Small intestine (tissue), 7 donors: Measurements from ENCODE around the gene TTC7B. TPM values are rescaled to one million over a fixed set of nuclear protein-coding genes. Genes with fewer than 3 reads are reported as not detected.
"Not testable (repeated sequence)": the region's sequence is repeated elsewhere in the genome, so short reads cannot be mapped to it uniquely, and the experiment has no call there.

Source experiments
- DNase-seq, 2 donors: peaks; one replicate each; pipeline versions ENCODE4 v3.0.0 to v3.0.0-alpha.2; 2013
- FAIRE-seq: peaks from 2 replicates; lab custom pipeline; 2012; peaks lifted over from hg19 to GRCh38; lab: Jason Lieb, UNC
- H3K27ac ChIP-seq, 3 donors: one replicate each; pipeline ENCODE4 v1.5.1; 2013; ENCODE audit warnings: low read length in 2 of 3, mild to moderate bottlenecking in 2 of 3, control low read depth in 1 of 3, inconsistent platforms in 1 of 3, low read depth in 1 of 3, moderate library complexity in 1 of 3
- H3K27me3 ChIP-seq, 3 donors: one replicate each; pipeline ENCODE4 v1.6.1; 2013; ENCODE audit warnings: low read length in 3 of 3, inconsistent platforms in 1 of 3; ENCODE audit not compliant: control insufficient read depth in 3 of 3, insufficient read depth in 3 of 3
- H3K36me3 ChIP-seq, 3 donors: one replicate each; pipeline ENCODE4 v1.6.1; 2013; ENCODE audit warnings: low read length in 3 of 3, inconsistent platforms in 1 of 3, low read depth in 1 of 3, mild to moderate bottlenecking in 1 of 3, moderate library complexity in 1 of 3; ENCODE audit not compliant: control insufficient read depth in 3 of 3, insufficient read depth in 2 of 3
- H3K4me1 ChIP-seq, 3 donors: one replicate each; pipeline ENCODE4 v1.6.1; 2013; ENCODE audit warnings: low read length in 2 of 3, inconsistent platforms in 1 of 3, low read depth in 1 of 3, mild to moderate bottlenecking in 1 of 3, moderate library complexity in 1 of 3; ENCODE audit not compliant: control insufficient read depth in 3 of 3, insufficient read depth in 2 of 3
- H3K4me3 ChIP-seq, 3 donors: one replicate each; pipeline ENCODE4 v1.5.1; 2013; ENCODE audit warnings: low read length in 3 of 3, control low read depth in 1 of 3, inconsistent platforms in 1 of 3, low read depth in 1 of 3, mild to moderate bottlenecking in 1 of 3, moderate library complexity in 1 of 3
- H3K9me3 ChIP-seq, 2 donors: one replicate each; pipeline ENCODE4 v1.6.1; 2013; ENCODE audit warnings: low read depth in 1 of 2, low read length in 1 of 2; ENCODE audit not compliant: control insufficient read depth in 2 of 2, insufficient read depth in 1 of 2
- WGBS, 3 donors: extraction: QIAGEN DNeasy Blood & Tissue Kit; methylation state at CpG; one replicate each; pipeline ENCODE4 v1.1.7; 2013; 5-methylcytosine and 5-hydroxymethylcytosine counted together
- polyA plus RNA-seq, 4 donors: library from polyadenylated mRNA; stranded (reverse) in 3 of 4; unstranded in 1 of 4; fragments of 200-250 nt in 3 of 4; fragments of 120-200 nt in 1 of 4; gene quantifications; one replicate each; pipeline versions ENCODE4 v1.2.1 to v1.2.3, GENCODE V29; 2013
- donor health status: healthy with polysubstance abuse.
- donor health status: control.
- donor health status: control.
- donor health status: Bipolar disorder and iron deficiency.
- donor health status: healthy.

Gene TTC7B
- polyA plus RNA-seq, 4 donors: 2.9 to 8.8 (median 4.3) TPM

- peaks cover 0 to 12% (median 0%) of the 10 kb centered on the region in 3 donors for H3K27me3 ChIP-seq
- peaks cover 0 to 14% of the 10 kb centered on the region in 2 donors for H3K9me3 ChIP-seq
- peak overlapping the region in 2 of 3 donors; percentile 4 to 47 for H3K4me3 ChIP-seq
- H3K36me3 ChIP-seq: no peaks in the 10 kb centered on the region
- DNase-seq (peak in 1 of 2 donors; percentile 46), FAIRE-seq (no peak)
- H3K27ac ChIP-seq: peak overlapping the region; percentile 50 to 94 (median 74)
- WGBS, 3 donors: 73 to 89% (median 78%) methylated on average over 17 of the region's 17 CpGs
- H3K4me1 ChIP-seq: peaks cover 0 to 11% (median 1%) of the 10 kb centered on the region in 3 donors
Observed at GRCh38 chr14:90828642-90829487, 12.6 kb upstream of the TTC7B start.

- 2 to 3% (median 3%) methylated on average over 33 to 42 of the region's 42 CpGs for WGBS, 3 donors
- no peaks in the 10 kb centered on the region for H3K36me3 ChIP-seq
- H3K4me3 ChIP-seq: peak overlapping the region in 2 of 3 donors; percentile 18 to 47
- peak; percentile 90 to 94 for DNase-seq
- H3K4me1 ChIP-seq: peaks cover 0 to 11% (median 1%) of the 10 kb centered on the region in 3 donors
- no peak for FAIRE-seq
- peaks cover 0 to 21% of the 10 kb centered on the region in 2 donors for H3K9me3 ChIP-seq
- H3K27ac ChIP-seq: peak overlapping the region; percentile 50 to 94 (median 74)
- peaks cover 0 to 12% (median 0%) of the 10 kb centered on the region in 3 donors for H3K27me3 ChIP-seq
Observed at GRCh38 chr14:90827919-90828610, 11.8 kb upstream of the TTC7B start.

GRCh38 chr14:90823542-90823941, 7.3 kb upstream of the TTC7B start:
- not testable (repeated sequence) for H3K4me3 ChIP-seq, H3K27me3 ChIP-seq, DNase-seq, H3K27ac ChIP-seq, H3K4me1 ChIP-seq, FAIRE-seq, H3K36me3 ChIP-seq
- H3K9me3 ChIP-seq: peaks cover 0 to 31% of the 10 kb centered on the region in 2 donors
- WGBS, 3 donors: 65 to 77% (median 68%) methylated on average over 4 of the region's 4 CpGs

GRCh38 chr14:90820958-90821357, 4.7 kb upstream of the TTC7B start:
- 45 to 49% (median 49%) methylated on average over 11 of the region's 11 CpGs for WGBS, 3 donors
- no peak overlapping the region for H3K4me3 ChIP-seq
- FAIRE-seq: no peak
- H3K36me3 ChIP-seq: no peaks in the 10 kb centered on the region
- no peaks in the 10 kb centered on the region for H3K4me1 ChIP-seq
- H3K9me3 ChIP-seq: peaks cover 0 to 31% of the 10 kb centered on the region in 2 donors
- no peaks in the 10 kb centered on the region for H3K27me3 ChIP-seq
- no peak overlapping the region for H3K27ac ChIP-seq
- DNase-seq: peak; percentile 14 to 36

GRCh38 chr14:90819734-90820393, 3.6 kb upstream of the TTC7B start:
- peaks cover 0 to 9% (median 0%) of the 10 kb centered on the region in 3 donors for H3K27me3 ChIP-seq
- DNase-seq: peak; percentile 23 to 24
- H3K9me3 ChIP-seq: peaks cover 0 to 24% of the 10 kb centered on the region in 2 donors
- no peaks in the 10 kb centered on the region for H3K36me3 ChIP-seq
- WGBS, 3 donors: 47 to 76% (median 69%) methylated on average over 5 of the region's 5 CpGs
- no peaks in the 10 kb centered on the region for H3K4me1 ChIP-seq
- no peak overlapping the region for H3K4me3 ChIP-seq
- FAIRE-seq: no peak
- H3K27ac ChIP-seq: no peak overlapping the region

- H3K36me3 ChIP-seq: no peaks in the 10 kb centered on the region
- 63 to 85% (median 65%) methylated on average over 3 of the region's 3 CpGs for WGBS, 3 donors
- FAIRE-seq (no peak), DNase-seq (no peak)
- H3K27me3 ChIP-seq: peaks cover 0 to 11% (median 0%) of the 10 kb centered on the region in 3 donors
- H3K27ac ChIP-seq: no peak overlapping the region
- H3K4me1 ChIP-seq: no peaks in the 10 kb centered on the region
- peaks cover 0 to 15% of the 10 kb centered on the region in 2 donors for H3K9me3 ChIP-seq
- no peak overlapping the region for H3K4me3 ChIP-seq
Observed at GRCh38 chr14:90818715-90819114, 2.5 kb upstream of the TTC7B start.

- DNase-seq: no peak
- Histone ChIP-seq H3K27ac (no peak overlapping the region), H3K4me3 (no peak overlapping the region), H3K27me3 (peaks cover 0 to 11% (median 0%) of the 10 kb centered on the region in 3 donors), H3K36me3 (no peaks in the 10 kb centered on the region), H3K9me3 (no peaks in the 10 kb centered on the region), H3K4me1 (no peaks in the 10 kb centered on the region)
- 40 to 48% (median 46%) methylated on average over 14 to 16 of the region's 16 CpGs for WGBS, 3 donors
- no peak for FAIRE-seq
Observed at GRCh38 chr14:90816681-90817436, 629 bp upstream of the TTC7B start.
